Left ventricle myocardium inferior (tissue), 1 donor: ENCODE results near the gene ASCC3. TPM values are rescaled to one million over a fixed set of nuclear protein-coding genes. Genes with fewer than 3 reads are reported as not detected.

Experiments
- DNase-seq: peaks from one replicate; pipeline ENCODE4 v3.0.0-alpha.2; 2020
- H3K27ac ChIP-seq: fragments of 200-600 bp; replicated peaks from 2 replicates; pipeline ENCODE4 v1.8.0; 2021
- H3K27me3 ChIP-seq: fragments of 200-600 bp; 2 replicates; pipeline ENCODE4 v1.8.0; 2021; ENCODE audit warnings: low read depth
- H3K36me3 ChIP-seq: fragments of 200-600 bp; 2 replicates; pipeline ENCODE4 v1.8.0; 2021
- H3K4me1 ChIP-seq: fragments of 200-600 bp; 2 replicates; pipeline ENCODE4 v1.8.0; 2021
- H3K4me3 ChIP-seq: fragments of 200-600 bp; 2 replicates; pipeline ENCODE4 v1.8.0; 2021; ENCODE audit warnings: mild to moderate bottlenecking, moderate library complexity
- H3K9me3 ChIP-seq: fragments of 200-600 bp; replicated peaks from 2 replicates; pipeline ENCODE4 v1.8.0; 2021
- CTCF ChIP-seq: fragments of 200-600 bp; IDR thresholded peaks from 2 replicates; pipeline ENCODE4 v1.8.0; 2021; ENCODE audit warnings: antibody characterized with exemption, mild to moderate bottlenecking, borderline replicate concordance
- intact Hi-C: fragments of 100-400 bp; cut with micrococcal nuclease; formaldehyde crosslinking; loops from one replicate; pipeline ENCODE4 v1.11.0; 2022
- total RNA-seq: library from RNA; stranded (reverse); fragmentation: NEBNext Ultra II Directional; extraction: Animal tissue kit (Norgen Biotek cat#: 25700); gene quantifications from one replicate; pipeline ENCODE4 v1.2.1, GENCODE V29; 2021
- donor health status: DM: no; HTN: yes; CAD: no; lungs with severe emphysema.

ASCC3 gene
- total RNA-seq, 1 donor from 2014 or later, result 16.7 TPM

DNA sequence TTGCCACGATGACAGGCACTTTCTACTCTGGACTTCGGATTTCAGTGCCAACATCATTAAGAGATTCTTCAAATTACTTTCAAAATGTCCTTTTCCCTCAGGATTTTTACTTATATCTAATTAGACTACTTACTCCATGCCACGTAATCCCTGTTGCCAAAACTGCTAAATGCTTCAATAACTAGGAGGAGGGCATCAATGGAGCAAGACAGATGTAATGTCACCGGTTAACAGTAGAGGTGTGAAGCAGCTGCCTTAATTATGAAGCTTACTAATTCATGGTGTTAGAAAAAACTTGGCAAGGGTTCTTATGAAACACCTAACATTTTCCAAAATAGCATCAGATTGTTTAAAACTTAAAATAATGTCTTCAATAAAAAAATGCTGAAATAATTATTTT lies 305.2 kb downstream of the ASCC3 start:
- Histone ChIP-seq H3K4me1 (no peaks in the 10 kb centered on the region), H3K27me3 (no peaks in the 10 kb centered on the region), H3K36me3 (peaks cover 22% of the 10 kb centered on the region), H3K4me3 (no peak overlapping the region), H3K9me3 (peaks cover 12% of the 10 kb centered on the region), H3K27ac (no peak overlapping the region)
- intact Hi-C loops, result no loop called here
- no peak for DNase-seq
- TF ChIP-seq CTCF, result no peak

- intact Hi-C loops, result no loop called here
- Histone ChIP-seq H3K27me3 (no peaks in the 10 kb centered on the region), H3K36me3 (peaks cover 27% of the 10 kb centered on the region), H3K27ac (no peak overlapping the region), H3K9me3 (peaks cover 7% of the 10 kb centered on the region), H3K4me1 (no peaks in the 10 kb centered on the region), H3K4me3 (no peak overlapping the region)
- no peak for TF ChIP-seq CTCF
- no peak for DNase-seq
Measured at GRCh38 chr6:100574836-100575235, 306.3 kb downstream of the ASCC3 start.

DNA sequence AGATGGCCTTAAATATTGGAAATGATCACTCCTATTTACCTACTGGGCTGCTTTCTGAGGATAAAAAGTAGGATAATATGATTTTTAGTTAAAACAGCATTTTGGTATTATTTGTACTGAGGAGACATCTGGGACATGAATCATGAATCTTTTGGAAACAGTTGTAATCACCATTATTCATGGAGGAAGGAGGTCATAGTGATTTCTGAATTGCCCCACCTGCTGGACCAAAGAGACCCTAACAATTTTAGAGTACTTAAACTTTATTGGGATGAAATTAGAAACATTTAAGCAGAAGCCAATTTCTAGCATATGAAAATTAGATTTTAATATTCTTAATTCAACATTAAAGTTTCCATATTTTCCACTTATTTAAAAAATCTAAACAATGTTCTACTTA lies 308.0 kb downstream of the ASCC3 start:
- Histone ChIP-seq H3K27me3 (no peaks in the 10 kb centered on the region), H3K36me3 (peaks cover 34% of the 10 kb centered on the region), H3K4me3 (no peak overlapping the region), H3K4me1 (no peaks in the 10 kb centered on the region), H3K27ac (no peak overlapping the region), H3K9me3 (peaks cover 10% of the 10 kb centered on the region)
- intact Hi-C loops, result no loop called here
- TF ChIP-seq CTCF, result no peak
- no peak for DNase-seq

GRCh38 chr6:100568255-100568654 lies 312.9 kb downstream of the ASCC3 start:
- intact Hi-C loops, result no loop called here
- H3K4me3 ChIP-seq, result no peak overlapping the region
- H3K27ac ChIP-seq, result no peak overlapping the region
- no peaks in the 10 kb centered on the region for H3K27me3 ChIP-seq
- H3K9me3 ChIP-seq, result peaks cover 13% of the 10 kb centered on the region
- TF ChIP-seq CTCF, result no peak
- DNase-seq, result no peak
- no peaks in the 10 kb centered on the region for H3K4me1 ChIP-seq
- H3K36me3 ChIP-seq, result peaks cover 35% of the 10 kb centered on the region

GRCh38 chr6:100566563-100566962 lies 314.6 kb downstream of the ASCC3 start:
- Histone ChIP-seq H3K4me1 (no peaks in the 10 kb centered on the region), H3K9me3 (peaks cover 13% of the 10 kb centered on the region), H3K4me3 (no peak overlapping the region), H3K36me3 (peaks cover 25% of the 10 kb centered on the region), H3K27me3 (no peaks in the 10 kb centered on the region), H3K27ac (no peak overlapping the region)
- intact Hi-C loops, result no loop called here
- TF ChIP-seq CTCF, result no peak
- no peak for DNase-seq

GRCh38 chr6:100565439-100566104 lies 315.6 kb downstream of the ASCC3 start:
- Histone ChIP-seq H3K9me3 (peaks cover 13% of the 10 kb centered on the region), H3K27ac (no peak overlapping the region), H3K36me3 (peaks cover 15% of the 10 kb centered on the region), H3K4me1 (no peaks in the 10 kb centered on the region), H3K27me3 (no peaks in the 10 kb centered on the region), H3K4me3 (no peak overlapping the region)
- no peak for DNase-seq
- intact Hi-C loops, result no loop called here
- TF ChIP-seq CTCF, result no peak
